GM12874 (cell line): ENCODE results near the gene UNK.

Experiments used
- TF ChIP-seq, protein P1 (sequence below): IDR thresholded peaks from 2 replicates; pipeline ENCODE4 v1.5.1; 2011; ENCODE audit warnings: low read depth, mild to moderate bottlenecking, control low read depth, low read length, moderate library complexity; ENCODE audit not compliant: insufficient read depth

The UNK gene

GRCh38 chr17:75778861-75779249 lies 5.8 kb upstream of the UNK start:
- TF ChIP-seq, protein P1, sequence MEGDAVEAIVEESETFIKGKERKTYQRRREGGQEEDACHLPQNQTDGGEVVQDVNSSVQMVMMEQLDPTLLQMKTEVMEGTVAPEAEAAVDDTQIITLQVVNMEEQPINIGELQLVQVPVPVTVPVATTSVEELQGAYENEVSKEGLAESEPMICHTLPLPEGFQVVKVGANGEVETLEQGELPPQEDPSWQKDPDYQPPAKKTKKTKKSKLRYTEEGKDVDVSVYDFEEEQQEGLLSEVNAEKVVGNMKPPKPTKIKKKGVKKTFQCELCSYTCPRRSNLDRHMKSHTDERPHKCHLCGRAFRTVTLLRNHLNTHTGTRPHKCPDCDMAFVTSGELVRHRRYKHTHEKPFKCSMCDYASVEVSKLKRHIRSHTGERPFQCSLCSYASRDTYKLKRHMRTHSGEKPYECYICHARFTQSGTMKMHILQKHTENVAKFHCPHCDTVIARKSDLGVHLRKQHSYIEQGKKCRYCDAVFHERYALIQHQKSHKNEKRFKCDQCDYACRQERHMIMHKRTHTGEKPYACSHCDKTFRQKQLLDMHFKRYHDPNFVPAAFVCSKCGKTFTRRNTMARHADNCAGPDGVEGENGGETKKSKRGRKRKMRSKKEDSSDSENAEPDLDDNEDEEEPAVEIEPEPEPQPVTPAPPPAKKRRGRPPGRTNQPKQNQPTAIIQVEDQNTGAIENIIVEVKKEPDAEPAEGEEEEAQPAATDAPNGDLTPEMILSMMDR, result peak; percentile 76

GRCh38 chr17:75779250-75779986 lies 5.2 kb upstream of the UNK start:
- TF ChIP-seq, protein P1, result no peak

DNA sequence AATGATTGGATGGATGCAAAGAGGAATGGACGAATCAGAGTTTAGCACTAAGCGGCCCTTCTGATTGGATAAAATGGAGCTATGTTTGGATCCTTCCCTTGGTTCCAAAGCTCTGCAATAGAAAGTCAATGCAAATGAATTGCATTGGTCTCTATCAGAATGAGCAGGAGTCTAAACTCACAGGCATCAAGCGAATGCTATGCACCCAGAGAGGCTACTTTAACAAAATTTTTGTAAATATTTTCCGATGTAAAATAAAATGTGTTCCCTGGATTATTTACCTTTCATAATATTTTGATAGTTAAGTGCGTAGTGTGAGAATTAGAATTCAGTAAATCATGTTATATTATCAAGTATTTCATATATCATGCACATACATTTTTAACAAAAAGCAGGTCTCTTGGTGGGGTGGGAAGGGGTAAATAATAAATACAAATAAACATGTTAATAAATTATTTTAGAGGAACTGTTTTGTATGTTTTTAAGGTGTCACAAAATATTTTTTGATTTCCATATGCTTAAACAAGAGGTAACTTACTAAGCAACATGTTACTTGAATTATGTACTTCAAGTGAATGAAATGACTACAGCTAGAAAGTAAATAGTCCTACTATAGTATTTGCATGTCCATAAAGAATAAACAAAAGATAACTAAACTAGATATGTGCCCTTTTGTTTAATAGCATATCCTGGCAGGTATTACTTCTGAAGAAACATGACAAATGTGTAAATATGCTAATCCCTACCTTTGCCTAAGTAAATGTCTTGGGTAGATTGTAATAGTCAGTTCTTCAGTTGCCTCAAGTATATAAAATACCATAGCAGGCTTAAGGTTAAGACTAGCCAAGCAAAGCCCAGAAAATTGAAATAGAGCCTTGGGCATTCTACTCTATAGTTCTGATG lies 4.4 kb upstream of the UNK start:
- TF ChIP-seq, protein P1, result no peak

- TF ChIP-seq, protein P1, result peak; percentile 48; the same call in 1 of the 2 replicates
Observed at GRCh38 chr17:75783069-75783783, 1.4 kb upstream of the UNK start.

DNA sequence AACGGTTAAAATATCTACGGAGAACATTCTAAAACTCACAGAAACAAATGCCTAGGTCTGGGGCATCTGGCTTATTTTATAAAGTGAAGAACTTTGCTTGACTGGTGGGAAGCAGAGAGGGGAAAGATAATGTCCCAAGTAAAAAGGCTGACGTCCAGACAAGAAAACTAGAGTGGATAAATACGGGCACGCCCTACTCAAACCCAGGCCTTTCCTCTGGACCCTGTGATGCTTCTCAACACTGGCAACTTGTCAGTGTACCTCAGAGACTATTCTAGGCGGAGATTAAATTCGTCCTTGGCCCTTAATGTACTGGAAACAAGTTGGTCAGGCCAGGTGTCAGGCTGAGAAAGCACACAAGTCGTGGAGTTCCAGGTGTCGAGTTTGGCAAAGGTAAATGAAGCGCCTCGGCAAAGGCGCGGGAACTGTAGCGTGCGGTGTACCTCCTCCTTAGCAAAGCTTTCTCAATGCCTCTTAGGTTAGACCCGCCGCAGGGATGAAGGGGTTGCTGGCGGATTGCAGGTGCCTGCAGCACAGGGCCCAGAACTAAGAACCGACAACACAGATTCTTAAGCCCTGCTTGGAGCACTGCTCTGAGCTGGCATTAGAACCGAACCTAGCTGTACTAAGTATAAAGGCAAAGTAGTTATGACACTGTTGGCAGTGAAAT lies 668 bp upstream of the UNK start:
- TF ChIP-seq, protein P1, result no peak

DNA sequence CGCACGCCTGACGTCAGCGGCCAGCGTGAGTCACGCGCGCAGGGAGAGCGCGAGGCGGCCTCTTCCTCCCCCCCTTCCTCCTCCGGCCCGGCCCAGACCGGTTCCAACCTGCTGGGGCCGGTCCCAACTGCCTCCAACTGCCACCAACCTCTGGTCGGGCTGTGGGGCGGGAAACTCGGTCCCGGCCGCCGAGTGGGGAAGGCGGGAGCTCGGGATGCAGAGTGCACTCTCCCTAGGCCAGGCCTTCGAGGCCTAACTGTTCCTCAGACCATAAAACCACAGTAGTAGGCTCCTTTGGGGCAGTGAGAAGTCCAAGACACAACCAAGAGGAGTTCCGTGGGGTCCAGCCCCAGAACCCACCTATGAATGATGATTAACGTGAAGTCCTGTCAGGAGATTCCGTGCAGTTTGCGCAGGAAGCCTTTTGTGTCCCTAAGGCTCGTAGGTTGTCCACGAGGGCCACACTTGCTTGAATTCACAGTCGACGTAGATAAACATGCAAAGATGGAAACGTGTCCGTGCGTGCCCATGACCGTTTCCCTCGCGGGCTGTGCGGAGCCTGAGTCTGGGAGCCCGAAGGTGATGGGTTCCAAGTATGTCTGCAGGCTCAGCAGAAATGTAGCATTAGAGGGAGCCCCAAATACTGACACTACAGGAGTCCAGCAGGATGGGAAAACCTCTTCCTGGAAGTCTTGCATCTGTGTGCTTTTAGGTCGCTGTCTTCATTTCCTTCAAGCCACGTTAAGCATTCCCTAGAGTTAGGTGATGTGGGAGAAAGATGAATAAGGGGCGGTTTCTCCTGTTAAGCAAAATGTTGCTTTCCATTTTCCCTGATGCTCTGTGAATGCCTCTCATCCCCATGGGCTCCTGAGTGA lies 647 bp downstream of the UNK start:
- TF ChIP-seq, protein P1, result no peak
